GM21737 (cell line): Measurements from ENCODE around the gene PPIB.
"Not testable (repeated sequence)": the region's sequence is repeated elsewhere in the genome, so short reads cannot be mapped to it uniquely, and the experiment has no call there.

ENCODE experiments used
- ATAC-seq: cut with Tn5 transposase; IDR thresholded peaks from one replicate; pipeline ENCODE4 v1.9.1; 2021; ENCODE audit warnings: mild to moderate bottlenecking, moderate library complexity; ENCODE audit not compliant: unreplicated experiment

Gene PPIB

DNA sequence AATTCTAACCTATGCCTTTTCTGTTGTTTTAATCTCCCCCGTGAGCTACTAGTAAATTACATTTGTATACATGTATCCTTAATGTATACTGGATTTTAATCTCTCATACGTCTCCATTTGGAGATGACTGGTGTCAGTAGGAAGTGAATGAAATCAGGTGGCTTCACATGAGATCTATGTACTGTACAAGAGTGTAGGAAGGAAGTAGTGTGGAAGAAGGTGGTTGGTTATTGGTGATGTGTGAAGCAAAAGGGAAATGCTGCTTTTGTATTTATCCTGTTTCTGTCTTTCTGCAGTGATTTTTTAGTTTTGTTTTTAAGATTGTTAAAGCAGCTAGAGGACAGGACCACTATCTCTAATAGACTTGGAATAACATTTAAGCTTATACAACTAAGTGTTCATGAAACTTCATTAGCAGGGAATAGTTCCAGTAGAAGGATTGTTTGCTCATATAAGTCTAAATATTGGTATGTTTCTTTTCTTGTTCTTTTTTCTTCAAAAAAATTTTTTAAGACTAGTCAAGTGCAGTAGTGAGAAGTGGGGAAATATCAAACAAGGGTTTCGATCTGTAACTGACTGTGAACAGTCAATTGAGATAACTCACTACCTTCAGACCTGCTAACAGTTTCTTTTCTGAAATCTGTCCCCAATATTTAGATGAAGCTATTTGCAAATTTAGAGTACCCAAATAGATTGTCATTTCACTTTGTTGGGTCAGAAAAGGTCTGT is 51.7 kb downstream of the PPIB start:
- ATAC-seq: no peak

DNA sequence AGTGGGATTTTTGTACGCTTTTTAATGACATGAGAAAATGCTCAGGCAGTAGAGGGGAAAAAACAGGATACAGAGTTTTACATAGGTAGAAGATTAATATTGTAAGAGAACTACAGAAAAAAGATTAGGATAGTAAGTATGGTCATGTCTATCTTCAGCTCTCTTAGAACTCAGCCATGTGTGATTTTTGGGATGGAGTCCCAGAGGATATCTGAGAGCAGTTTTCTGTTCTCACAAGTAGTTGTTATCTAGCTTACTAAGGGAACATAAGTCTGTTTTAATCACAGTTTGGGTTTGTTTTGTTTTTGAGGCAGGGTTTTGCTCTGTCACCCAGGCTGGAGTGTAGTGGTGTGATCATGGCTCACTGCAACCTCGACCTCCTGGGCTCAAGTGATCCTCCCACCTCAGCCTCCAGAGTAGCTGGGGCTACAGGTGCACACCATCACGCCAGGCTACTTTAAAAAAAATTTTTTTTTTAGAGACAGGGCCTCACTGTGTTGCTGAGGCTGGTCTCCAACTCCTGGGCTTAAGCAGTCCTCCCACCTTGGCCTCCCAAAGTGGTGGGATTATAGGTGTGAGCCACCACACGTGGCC is 52.6 kb downstream of the PPIB start:
- ATAC-seq: not testable (repeated sequence)

DNA sequence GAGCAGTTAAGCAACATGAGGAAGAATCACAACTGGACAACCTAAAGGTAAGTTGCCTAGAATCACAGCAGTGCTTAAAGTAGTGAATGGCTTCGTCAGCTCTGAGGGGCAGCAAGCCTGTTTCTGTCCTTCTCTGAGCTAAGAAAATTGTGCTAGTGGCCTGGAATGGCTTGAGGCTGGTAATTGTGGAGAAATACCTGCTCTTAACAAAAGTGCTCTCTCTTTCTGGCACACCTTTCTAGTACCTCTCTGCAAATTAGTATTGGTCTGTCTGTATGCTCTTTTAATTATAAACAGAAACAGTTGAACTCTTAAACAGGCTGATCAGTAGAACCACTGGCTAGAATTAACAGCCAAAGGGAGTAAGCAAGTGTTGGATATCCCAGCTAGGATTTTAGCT is 55.5 kb downstream of the PPIB start:
- ATAC-seq: no peak
